Endodermal cell (in vitro differentiated cells): Measurements from ENCODE around the gene CYCS. TPM values are rescaled to one million over a fixed set of nuclear protein-coding genes. Genes with fewer than 3 reads are reported as not detected.
"Not testable (repeated sequence)": the region's sequence is repeated elsewhere in the genome, so short reads cannot be mapped to it uniquely, and the experiment has no call there.

ENCODE experiments used
- DNase-seq: peaks from one replicate; pipeline ENCODE4 v3.0.0-alpha.2; 2017
- H3K27ac ChIP-seq: 2 replicates; pipeline ENCODE4 v1.5.1; 2013; ENCODE audit warnings: mild to moderate bottlenecking, low read depth, low read length, moderate library complexity
- H3K27me3 ChIP-seq: 2 replicates; pipeline ENCODE4 v1.6.1; 2013; ENCODE audit warnings: mild to moderate bottlenecking, low read length, moderate library complexity; ENCODE audit not compliant: insufficient read depth, control insufficient read depth, poor library complexity, severe bottlenecking
- H3K36me3 ChIP-seq: 2 replicates; pipeline ENCODE4 v1.7.0; 2013; ENCODE audit warnings: mild to moderate bottlenecking, low read length, moderate library complexity; ENCODE audit not compliant: control insufficient read depth, insufficient read depth
- H3K4me1 ChIP-seq: one replicate; pipeline ENCODE4 v1.7.0; 2013; ENCODE audit warnings: low read length; ENCODE audit not compliant: control insufficient read depth, insufficient read depth
- H3K4me3 ChIP-seq: 2 replicates; pipeline ENCODE4 v1.5.1; 2013; ENCODE audit warnings: mild to moderate bottlenecking, low read length, moderate library complexity
- H3K9ac ChIP-seq: 2 replicates; pipeline ENCODE4 v1.6.1; 2013; ENCODE audit warnings: mild to moderate bottlenecking, low read length, moderate library complexity; ENCODE audit not compliant: poor library complexity, severe bottlenecking; ENCODE audit errors: extremely low read depth
- H3K9me3 ChIP-seq: 2 replicates; pipeline ENCODE4 v1.6.1; 2013; ENCODE audit warnings: mild to moderate bottlenecking, low read length, moderate library complexity; ENCODE audit not compliant: control insufficient read depth
- H3K27ac Mint-ChIP-seq: 2 replicates; pipeline ENCODE4 v1.8.0; 2020; ENCODE audit warnings: mixed read lengths
- H3K27me3 Mint-ChIP-seq: 2 replicates; pipeline ENCODE4 v1.8.0; 2021; ENCODE audit warnings: mild to moderate bottlenecking, mixed read lengths; ENCODE audit not compliant: insufficient read depth
- H3K36me3 Mint-ChIP-seq: 2 replicates; pipeline ENCODE4 v1.8.0; 2020; ENCODE audit warnings: low read depth, mixed read lengths
- H3K4me1 Mint-ChIP-seq: 2 replicates; pipeline ENCODE4 v1.8.0; 2020; ENCODE audit warnings: mixed read lengths
- H3K4me3 Mint-ChIP-seq: 2 replicates; pipeline ENCODE4 v1.8.0; 2020; ENCODE audit warnings: mild to moderate bottlenecking, moderate library complexity, mixed read lengths
- H3K9me3 Mint-ChIP-seq: 2 replicates; pipeline ENCODE4 v1.8.0; 2020; ENCODE audit warnings: mild to moderate bottlenecking, mixed read lengths
- WGBS, 2 experiments: methylation state at CpG; one replicate each; pipeline versions ENCODE4 v1.1.5 to v1.1.7; 2013; ENCODE audit warnings: missing lambda C conversion rate in 2 of 2, mixed read lengths in 1 of 2; ENCODE audit not compliant: insufficient coverage in 1 of 2, insufficient read length in 1 of 2; 5-methylcytosine and 5-hydroxymethylcytosine counted together
- total RNA-seq, 2 donors: library from RNA; stranded (reverse); fragmentation: NEBNext Ultra II Directional in 1 of 2; extraction: Animal tissue kit (Norgen Biotek cat#: 25700) in 1 of 2; gene quantifications; 2 replicates in 1 of 2; 3 replicates in 1 of 2; pipeline ENCODE4 v1.2.1, GENCODE V29; 2021
- TF ChIP-seq, protein P1 (sequence below): fragments of 200-600 bp; sonication (generic); conservative IDR thresholded peaks from 2 replicates; pipeline ENCODE4 v1.5.0; 2021; ENCODE audit warnings: antibody characterized with exemption, mild to moderate bottlenecking

The CYCS gene
- total RNA-seq, 2 donors from 2014 or later: 118 to 126 TPM

DNA sequence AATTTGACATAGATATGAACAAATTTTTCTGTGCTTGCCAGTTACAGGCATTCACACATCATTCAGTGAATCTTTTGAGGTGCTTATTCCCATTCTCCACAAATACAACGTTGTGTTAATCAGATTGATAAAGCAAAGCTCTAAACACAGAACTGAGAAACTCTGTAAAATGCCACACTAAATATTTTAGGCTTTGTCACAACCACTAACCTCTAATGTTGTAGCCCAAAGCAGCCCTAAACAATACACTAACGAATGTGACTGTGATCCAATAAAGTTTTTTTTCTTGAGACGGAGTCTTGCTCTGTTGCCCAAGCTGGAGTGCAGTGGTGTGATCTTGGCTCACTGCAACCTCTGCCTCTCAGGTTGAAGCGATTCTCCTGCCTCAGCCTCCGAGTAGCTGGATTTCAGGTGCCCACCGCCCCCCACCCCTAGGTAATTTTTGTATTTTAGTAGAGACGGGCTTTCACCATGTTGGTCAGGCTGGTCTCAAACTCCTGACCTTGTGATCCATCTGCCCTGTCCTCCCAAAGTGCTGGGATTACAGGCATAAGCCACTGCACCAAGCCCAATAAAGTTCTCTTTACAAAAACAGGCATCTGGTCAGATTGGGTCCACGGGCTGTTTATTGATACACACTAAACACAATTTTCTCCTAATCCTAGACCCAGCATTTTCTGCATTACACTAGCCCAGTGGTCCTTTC, 6.9 kb downstream of the CYCS start:
- Mint-ChIP-seq H3K27ac (no peak overlapping the region), H3K36me3 (peaks cover 36% of the 10 kb centered on the region), H3K9me3 (no peaks in the 10 kb centered on the region), H3K4me3 (no peak overlapping the region), H3K27me3 (no peaks in the 10 kb centered on the region), H3K4me1 (no peaks in the 10 kb centered on the region)
- peaks cover 44% of the 10 kb centered on the region for H3K36me3 ChIP-seq
- H3K9ac ChIP-seq: no peak overlapping the region
- H3K4me1 ChIP-seq: no peaks in the 10 kb centered on the region
- TF ChIP-seq, protein P1, sequence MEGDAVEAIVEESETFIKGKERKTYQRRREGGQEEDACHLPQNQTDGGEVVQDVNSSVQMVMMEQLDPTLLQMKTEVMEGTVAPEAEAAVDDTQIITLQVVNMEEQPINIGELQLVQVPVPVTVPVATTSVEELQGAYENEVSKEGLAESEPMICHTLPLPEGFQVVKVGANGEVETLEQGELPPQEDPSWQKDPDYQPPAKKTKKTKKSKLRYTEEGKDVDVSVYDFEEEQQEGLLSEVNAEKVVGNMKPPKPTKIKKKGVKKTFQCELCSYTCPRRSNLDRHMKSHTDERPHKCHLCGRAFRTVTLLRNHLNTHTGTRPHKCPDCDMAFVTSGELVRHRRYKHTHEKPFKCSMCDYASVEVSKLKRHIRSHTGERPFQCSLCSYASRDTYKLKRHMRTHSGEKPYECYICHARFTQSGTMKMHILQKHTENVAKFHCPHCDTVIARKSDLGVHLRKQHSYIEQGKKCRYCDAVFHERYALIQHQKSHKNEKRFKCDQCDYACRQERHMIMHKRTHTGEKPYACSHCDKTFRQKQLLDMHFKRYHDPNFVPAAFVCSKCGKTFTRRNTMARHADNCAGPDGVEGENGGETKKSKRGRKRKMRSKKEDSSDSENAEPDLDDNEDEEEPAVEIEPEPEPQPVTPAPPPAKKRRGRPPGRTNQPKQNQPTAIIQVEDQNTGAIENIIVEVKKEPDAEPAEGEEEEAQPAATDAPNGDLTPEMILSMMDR: no peak
- H3K9me3 ChIP-seq: peaks cover 3% of the 10 kb centered on the region
- WGBS, 2 experiments: 91 to 96% methylated on average over 6 to 8 of the region's 8 CpGs
- no peak for DNase-seq
- no peak overlapping the region for H3K4me3 ChIP-seq
- no peak overlapping the region for H3K27ac ChIP-seq
- no peaks in the 10 kb centered on the region for H3K27me3 ChIP-seq

DNA sequence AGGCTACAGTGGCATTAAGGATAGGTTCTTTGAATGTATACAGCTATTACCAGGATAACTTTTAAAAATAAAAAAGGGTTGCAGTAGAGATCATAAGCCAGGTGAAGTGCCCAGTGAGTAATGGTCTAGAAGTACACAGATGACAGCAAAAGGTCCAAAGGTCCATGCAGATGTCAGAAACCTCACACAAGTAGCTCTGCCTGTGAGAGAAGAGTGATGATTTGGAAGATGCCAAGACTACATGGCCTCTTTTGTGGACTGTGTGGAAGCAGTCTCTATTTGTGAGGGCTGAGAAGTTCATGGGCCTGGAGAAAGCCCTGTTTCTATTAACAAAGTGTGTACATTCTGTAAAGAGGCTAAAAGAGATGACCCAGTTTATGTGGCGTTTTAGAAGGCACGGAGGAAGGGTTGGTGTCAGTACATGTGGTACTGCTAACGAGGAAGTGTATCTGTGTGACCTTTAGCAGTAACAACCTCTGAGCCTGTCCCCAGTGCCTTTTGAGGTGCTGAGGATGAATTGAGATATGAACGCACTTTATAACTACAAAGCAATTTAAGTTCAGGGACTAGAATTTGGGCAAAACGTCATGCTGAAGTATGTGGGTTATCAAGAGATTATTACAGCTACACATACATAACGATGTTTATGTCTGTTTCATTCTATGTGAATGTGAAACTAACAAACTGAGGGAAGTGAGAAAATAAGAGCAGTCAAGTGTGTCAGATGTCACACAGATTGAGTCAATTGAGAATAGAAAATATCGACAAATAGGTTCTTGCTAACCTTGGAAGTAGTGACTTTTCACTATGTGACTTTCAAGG, 7.6 kb downstream of the CYCS start:
- H3K27me3 ChIP-seq: no peaks in the 10 kb centered on the region
- no peaks in the 10 kb centered on the region for H3K4me1 ChIP-seq
- no peak for DNase-seq
- TF ChIP-seq, protein P1: no peak
- WGBS, 2 experiments: 82 to 90% methylated on average over 5 to 7 of the region's 7 CpGs
- Mint-ChIP-seq H3K27ac (no peak overlapping the region), H3K4me3 (no peak overlapping the region), H3K9me3 (no peaks in the 10 kb centered on the region), H3K27me3 (no peaks in the 10 kb centered on the region), H3K4me1 (no peaks in the 10 kb centered on the region), H3K36me3 (peaks cover 32% of the 10 kb centered on the region)
- H3K4me3 ChIP-seq: no peak overlapping the region
- peaks cover 36% of the 10 kb centered on the region for H3K36me3 ChIP-seq
- H3K9ac ChIP-seq: no peak overlapping the region
- H3K27ac ChIP-seq: no peak overlapping the region
- peaks cover 3% of the 10 kb centered on the region for H3K9me3 ChIP-seq

DNA sequence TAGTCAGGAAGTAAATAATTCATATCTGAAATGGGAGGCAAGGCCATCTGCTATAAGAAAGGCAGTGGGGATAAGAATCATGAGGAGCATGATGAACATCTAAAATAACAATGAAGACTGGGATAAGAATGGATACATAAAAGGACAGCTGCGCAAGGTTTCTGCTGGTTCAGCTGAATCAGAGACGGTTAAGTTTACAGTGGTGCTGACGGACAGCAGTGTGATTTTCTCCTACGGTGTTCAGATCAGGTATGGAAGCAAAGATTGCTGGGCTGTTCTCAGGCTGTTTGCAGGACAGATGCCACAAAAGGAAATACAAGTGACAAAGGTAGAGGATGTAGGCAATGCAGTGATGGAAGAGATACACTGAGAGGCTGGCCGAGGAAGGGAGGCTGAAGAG, 8.4 kb downstream of the CYCS start:
- Histone ChIP-seq H3K4me3 (no peak overlapping the region), H3K4me1 (no peaks in the 10 kb centered on the region), H3K27ac (no peak overlapping the region), H3K9me3 (no peaks in the 10 kb centered on the region), H3K27me3 (no peaks in the 10 kb centered on the region), H3K9ac (no peak overlapping the region), H3K36me3 (peaks cover 28% of the 10 kb centered on the region)
- Mint-ChIP-seq H3K4me1 (no peaks in the 10 kb centered on the region), H3K36me3 (peaks cover 26% of the 10 kb centered on the region), H3K27ac (no peak overlapping the region), H3K9me3 (no peaks in the 10 kb centered on the region), H3K27me3 (no peaks in the 10 kb centered on the region), H3K4me3 (no peak overlapping the region)
- WGBS, 2 experiments: 92 to 100% methylated on average over 5 of the region's 5 CpGs
- no peak for DNase-seq
- TF ChIP-seq, protein P1: no peak

DNA sequence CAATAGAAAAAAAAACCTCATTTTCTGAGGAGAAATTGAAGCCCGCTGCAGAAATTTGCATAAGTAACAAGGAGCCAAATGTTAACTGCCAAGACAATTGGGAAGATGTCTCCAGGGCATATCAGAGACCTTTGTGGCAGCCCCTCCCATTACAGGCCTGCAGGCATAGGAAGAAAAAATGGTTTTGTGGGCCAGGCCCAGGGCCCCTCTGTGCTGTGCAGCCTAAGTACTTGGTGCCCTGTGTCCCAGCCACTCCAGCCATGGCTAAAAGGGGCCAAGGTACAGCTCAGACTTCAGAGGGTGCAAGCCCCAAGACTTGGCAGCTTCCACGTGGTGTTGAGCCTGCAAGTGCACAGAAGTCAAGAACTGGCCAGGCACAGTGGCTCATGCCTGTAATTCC, 14.5 kb downstream of the CYCS start:
- not testable (repeated sequence) for H3K36me3 Mint-ChIP-seq, DNase-seq, H3K4me1 ChIP-seq, H3K36me3 ChIP-seq, H3K9ac ChIP-seq, H3K27ac ChIP-seq, H3K4me3 ChIP-seq, H3K4me1 Mint-ChIP-seq, H3K27ac Mint-ChIP-seq, H3K4me3 Mint-ChIP-seq
- 93 to 95% methylated on average over 2 of the region's 2 CpGs for WGBS, 2 experiments
- Mint-ChIP-seq H3K27me3 (peaks cover 29% of the 10 kb centered on the region), H3K9me3 (peaks cover 28% of the 10 kb centered on the region)
- H3K27me3 ChIP-seq: peaks cover 19% of the 10 kb centered on the region
- H3K9me3 ChIP-seq: peaks cover 23% of the 10 kb centered on the region
